ENCODE data around the gene MAD1L1. TPM values are rescaled to one million over a fixed set of nuclear protein-coding genes. Genes with fewer than 3 reads are reported as not detected.

MAD1L1 gene
- total RNA-seq, 2 experiments from 2014 or later, result 40.0 to 44.7 TPM

- no peak overlapping the region for H3K4me3 Mint-ChIP-seq
- intact Hi-C loops (cut with micrococcal nuclease), result no loop called here
- no peaks in the 10 kb centered on the region for H3K27me3 Mint-ChIP-seq
- POLR2A ChIA-PET, result interaction anchor here (0.6 kb wide), 1 partner anchor 251 kb away, joined by 3 read pairs; no protein-coding TSS in a partner anchor
- H3K36me3 Mint-ChIP-seq (ENCODE audit: low read depth), result peaks cover 24% of the 10 kb centered on the region
- no peaks in the 10 kb centered on the region for H3K9me3 Mint-ChIP-seq
- CTCF ChIA-PET, result interaction anchor here (1.3 kb wide), 1 partner anchor 9 kb away, joined by 4 read pairs; no protein-coding TSS in a partner anchor
- no peak overlapping the region for H3K27ac Mint-ChIP-seq
- DNase-seq (no peak), ATAC-seq (no peak)
- peaks cover 36% of the 10 kb centered on the region for H3K4me1 Mint-ChIP-seq (ENCODE audit: low read depth)
- no peak for TF ChIP-seq CTCF (IDR thresholded peaks at IDR 0.05)
Observed at GRCh38 chr7:1936006-1936310, 296.8 kb downstream of the MAD1L1 start.

DNA sequence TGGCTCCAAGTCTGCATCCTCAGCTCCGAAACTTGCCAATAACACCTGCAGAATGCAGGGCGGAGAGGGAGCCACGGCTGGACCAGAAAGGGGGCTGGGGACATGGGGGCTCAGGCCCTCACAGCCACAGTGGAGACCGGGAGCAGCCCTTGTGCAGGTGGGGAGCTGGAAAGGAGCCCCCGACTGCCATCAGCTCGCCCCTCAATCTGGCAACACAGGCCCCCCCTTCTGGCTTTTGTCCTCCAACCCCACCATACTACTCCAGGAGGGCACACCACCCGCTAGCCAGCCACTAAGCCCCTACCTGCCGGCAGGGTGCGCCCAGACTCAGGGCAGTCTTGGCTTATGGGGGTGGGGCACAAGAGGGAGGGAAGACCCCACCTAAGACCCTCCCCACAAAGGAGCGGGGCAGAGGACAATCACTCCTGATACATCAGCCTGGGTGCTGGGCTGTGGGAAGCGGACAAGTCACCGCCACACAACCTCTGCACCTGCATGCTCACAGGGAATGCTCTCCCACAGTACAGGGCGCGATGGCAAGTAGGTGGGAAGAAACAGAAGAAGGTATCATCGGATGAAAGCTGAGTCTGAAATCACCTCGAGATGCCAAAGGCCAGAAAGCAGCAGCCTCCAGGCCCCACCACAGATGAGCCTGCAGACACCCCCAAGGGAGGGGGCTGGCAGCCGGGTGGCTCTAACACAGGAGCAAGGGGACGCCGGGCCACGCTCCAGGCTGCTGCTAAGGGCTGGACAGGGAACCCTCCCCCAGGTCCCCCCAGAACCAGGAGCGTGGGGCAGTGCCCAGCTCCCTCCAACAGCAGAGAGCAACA is 297.4 kb downstream of the MAD1L1 start:
- no peak for ATAC-seq
- peaks cover 24% of the 10 kb centered on the region for H3K36me3 Mint-ChIP-seq (ENCODE audit: low read depth)
- TF ChIP-seq CTCF (IDR thresholded peaks at IDR 0.05), result no peak
- DNase-seq, result no peak
- H3K4me3 Mint-ChIP-seq, result no peak overlapping the region
- no peak overlapping the region for H3K27ac Mint-ChIP-seq
- no peaks in the 10 kb centered on the region for H3K27me3 Mint-ChIP-seq
- ChIA-PET POLR2A (interaction anchor here (0.6 kb wide), 1 partner anchor 250 kb away, joined by 3 read pairs; no protein-coding TSS in a partner anchor), CTCF (interaction anchor here (1.3 kb wide), 1 partner anchor 8 kb away, joined by 4 read pairs; no protein-coding TSS in a partner anchor)
- intact Hi-C loops (cut with micrococcal nuclease), result no loop called here
- peaks cover 30% of the 10 kb centered on the region for H3K4me1 Mint-ChIP-seq (ENCODE audit: low read depth)
- H3K9me3 Mint-ChIP-seq, result no peaks in the 10 kb centered on the region

DNA sequence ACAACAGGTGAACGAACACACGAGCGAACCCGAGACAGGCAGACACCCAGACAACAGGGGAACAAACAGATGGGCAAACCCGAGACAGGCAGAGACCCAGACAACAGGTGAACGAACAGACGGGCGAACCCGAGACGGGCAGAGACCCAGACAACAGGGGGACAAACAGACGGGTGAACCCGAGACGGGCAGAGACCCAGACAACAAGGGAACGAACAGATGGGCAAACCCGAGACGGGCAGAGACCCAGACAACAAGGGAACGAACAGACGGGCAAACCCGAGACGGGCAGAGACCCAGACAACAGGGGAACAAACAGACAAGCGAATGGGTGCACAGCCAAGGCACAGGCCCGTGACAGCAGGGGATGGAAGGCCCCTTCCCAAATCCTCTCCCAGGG is 298.0 kb downstream of the MAD1L1 start:
- Mint-ChIP-seq H3K36me3 (ENCODE audit: low read depth) (peaks cover 24% of the 10 kb centered on the region), H3K4me3 (no peak overlapping the region), H3K27me3 (no peaks in the 10 kb centered on the region), H3K4me1 (ENCODE audit: low read depth) (peaks cover 27% of the 10 kb centered on the region), H3K9me3 (no peaks in the 10 kb centered on the region), H3K27ac (no peak overlapping the region)
- DNase-seq (no peak), ATAC-seq (no peak)
- TF ChIP-seq CTCF (IDR thresholded peaks at IDR 0.05), result no peak
- ChIA-PET CTCF (no interaction called here), POLR2A (no interaction called here)
- intact Hi-C loops (cut with micrococcal nuclease), result no loop called here

- Mint-ChIP-seq H3K27ac (no peak overlapping the region), H3K36me3 (ENCODE audit: low read depth) (peaks cover 23% of the 10 kb centered on the region), H3K9me3 (no peaks in the 10 kb centered on the region), H3K4me3 (no peak overlapping the region), H3K4me1 (ENCODE audit: low read depth) (peaks cover 20% of the 10 kb centered on the region), H3K27me3 (no peaks in the 10 kb centered on the region)
- ChIA-PET CTCF (no interaction called here), POLR2A (no interaction called here)
- no peak for TF ChIP-seq CTCF (IDR thresholded peaks at IDR 0.05)
- ATAC-seq, result no peak
- intact Hi-C loops (cut with micrococcal nuclease), result no loop called here
- no peak for DNase-seq
Observed at GRCh38 chr7:1934017-1934416, 298.7 kb downstream of the MAD1L1 start.

- ChIA-PET POLR2A (no interaction called here), CTCF (no interaction called here)
- DNase-seq (no peak), ATAC-seq (no peak)
- Mint-ChIP-seq H3K4me1 (ENCODE audit: low read depth) (peaks cover 14% of the 10 kb centered on the region), H3K36me3 (ENCODE audit: low read depth) (peaks cover 22% of the 10 kb centered on the region), H3K9me3 (no peaks in the 10 kb centered on the region), H3K4me3 (no peak overlapping the region), H3K27ac (no peak overlapping the region), H3K27me3 (peaks cover 1% of the 10 kb centered on the region)
- no peak for TF ChIP-seq CTCF (IDR thresholded peaks at IDR 0.05)
- intact Hi-C loops (cut with micrococcal nuclease), result no loop called here
Observed at GRCh38 chr7:1933066-1933750, 299.5 kb downstream of the MAD1L1 start.

Data from activated CD8-positive, alpha-beta T cell treated with anti-CD3 and anti-CD28 coated beads for 36 hours (primary cell).